Mucosa of gallbladder (tissue), 1 donor: ENCODE measurements around the gene NCF1. TPM values are rescaled to one million over a fixed set of nuclear protein-coding genes. Genes with fewer than 3 reads are reported as not detected.
"Not testable (repeated sequence)": the region's sequence is repeated elsewhere in the genome, so short reads cannot be mapped to it uniquely, and the experiment has no call there.

Source experiments
- DNase-seq: peaks from one replicate; pipeline ENCODE4 v3.0.0-alpha.2; 2020; ENCODE audit warnings: low spot score
- total RNA-seq: library from RNA; stranded (reverse); gene quantifications from one replicate; pipeline ENCODE4 v1.2.1, GENCODE V29; 2021
- donor health status: DM: no; HTN: no; CAD: no.

Gene NCF1
- total RNA-seq, 1 donor from 2014 or later = 6.8 TPM

- DNase-seq = peak; percentile 97
These were observed 14.7 kb downstream of the NCF1 start for GRCh38 chr7:74788369-74789150.

- not testable (repeated sequence) for DNase-seq
These were observed 15.5 kb downstream of the NCF1 start for GRCh38 chr7:74789200-74789736.

- not testable (repeated sequence) for DNase-seq
These were observed 24.2 kb downstream of the NCF1 start for GRCh38 chr7:74797848-74798622.

GRCh38 chr7:74798644-74799043, 24.8 kb downstream of the NCF1 start:
- DNase-seq = not testable (repeated sequence)

- not testable (repeated sequence) for DNase-seq
These were observed 42.1 kb downstream of the NCF1 start for GRCh38 chr7:74815882-74816281.

- not testable (repeated sequence) for DNase-seq
These were observed 46.5 kb downstream of the NCF1 start for GRCh38 chr7:74820146-74820805.

- DNase-seq = not testable (repeated sequence)
These were observed 47.4 kb downstream of the NCF1 start for GRCh38 chr7:74821259-74821658.

GRCh38 chr7:74829959-74830358, 56.1 kb downstream of the NCF1 start:
- not testable (repeated sequence) for DNase-seq

GRCh38 chr7:74830411-74830810, 56.6 kb downstream of the NCF1 start:
- not testable (repeated sequence) for DNase-seq

Other genes with a start within 250 kb of the NCF1 start
- 345 TPM for gene GTF2I, start 116.3 kb upstream of the NCF1 start, total RNA-seq
- 17.1 TPM for gene GTF2IRD2, start 77.6 kb downstream of the NCF1 start, total RNA-seq
- 21.7 TPM for gene CASTOR2, start 190.7 kb downstream of the NCF1 start, total RNA-seq